SK-N-SH treated with all-trans-retinoic acid at 6 μM for 48 hours (cell line): Measurements from ENCODE around the gene TRPM1.

Source experiments
- ATAC-seq: fragments of 200-7000 bp; cut with Tn5 transposase; 3 replicates; pipeline ENCODE4 v1.9.1; 2020; ENCODE audit warnings: mild to moderate bottlenecking, moderate library complexity
- ARNTL ChIP-seq: fragments of 450-650 bp; formaldehyde crosslinking; IDR thresholded peaks from 2 replicates; pipeline ENCODE4 v1.5.0; 2020; ENCODE audit warnings: low read depth, mild to moderate bottlenecking, moderate library complexity, borderline replicate concordance
- BACH2 ChIP-seq: fragments of 250-450 bp; sonication (Bioruptor Pico); IDR thresholded peaks from 2 replicates; pipeline ENCODE4 v1.9.0; 2021; ENCODE audit warnings: mild to moderate bottlenecking, borderline replicate concordance
- CSDC2 ChIP-seq: fragments of 250-450 bp; sonication (Bioruptor Pico); IDR thresholded peaks from 2 replicates; pipeline ENCODE4 v1.5.0; 2020; ENCODE audit warnings: mild to moderate bottlenecking, moderate library complexity
- CSRNP3 ChIP-seq: fragments of 250-450 bp; sonication (Bioruptor Pico); IDR thresholded peaks from 2 replicates; pipeline ENCODE4 v1.5.1; 2021; ENCODE audit warnings: mild to moderate bottlenecking, moderate library complexity
- GLIS3 ChIP-seq: fragments of 250-450 bp; sonication (Bioruptor Pico); IDR thresholded peaks from 2 replicates; pipeline ENCODE4 v1.5.0; 2020; ENCODE audit warnings: mild to moderate bottlenecking, moderate library complexity
- ISL1 ChIP-seq: fragments of 250-450 bp; sonication (Bioruptor Pico); IDR thresholded peaks from 2 replicates; pipeline ENCODE4 v2.1.2; 2022; ENCODE audit warnings: mild to moderate bottlenecking, moderate library complexity
- OSR1 ChIP-seq: fragments of 250-450 bp; sonication (Bioruptor Pico); IDR thresholded peaks from 2 replicates; pipeline ENCODE4 v1.8.0; 2022; ENCODE audit warnings: moderate library complexity, mild to moderate bottlenecking, inconsistent platforms
- PATZ1 ChIP-seq: fragments of 250-450 bp; sonication (Bioruptor Pico); IDR thresholded peaks from 2 replicates; pipeline ENCODE4 v1.8.0; 2020; ENCODE audit warnings: mild to moderate bottlenecking, moderate library complexity, borderline replicate concordance
- PPARA ChIP-seq: fragments of 250-450 bp; sonication (Bioruptor Pico); IDR thresholded peaks from 2 replicates; pipeline ENCODE4 v1.5.0; 2020; ENCODE audit warnings: mild to moderate bottlenecking, borderline replicate concordance
- SNAI2 ChIP-seq: fragments of 250-450 bp; sonication (Bioruptor Pico); IDR thresholded peaks from 2 replicates; pipeline ENCODE4 v1.5.0; 2020; ENCODE audit warnings: mild to moderate bottlenecking, moderate library complexity
- TCF4 ChIP-seq: fragments of 250-450 bp; sonication (Bioruptor Pico); IDR thresholded peaks from 2 replicates; pipeline ENCODE4 v1.8.0; 2021; ENCODE audit warnings: mild to moderate bottlenecking, moderate library complexity, borderline replicate concordance
- TOX ChIP-seq: fragments of 250-450 bp; sonication (Bioruptor Pico); IDR thresholded peaks from 2 replicates; pipeline ENCODE4 v1.8.0; 2021; ENCODE audit warnings: mild to moderate bottlenecking, moderate library complexity, borderline replicate concordance
- TSHZ2 ChIP-seq: fragments of 250-450 bp; sonication (Bioruptor Pico); IDR thresholded peaks from 2 replicates; pipeline ENCODE4 v1.5.0; 2020; ENCODE audit warnings: mild to moderate bottlenecking, moderate library complexity
- ZC3H10 ChIP-seq: fragments of 250-450 bp; sonication (Bioruptor Pico); IDR thresholded peaks from 2 replicates; pipeline ENCODE4 v1.5.1; 2021; ENCODE audit warnings: mild to moderate bottlenecking, moderate library complexity
- ZFP3 ChIP-seq: fragments of 250-450 bp; sonication (Bioruptor Pico); IDR thresholded peaks from 2 replicates; pipeline ENCODE4 v1.5.0; 2020; ENCODE audit warnings: mild to moderate bottlenecking, moderate library complexity
- ZFP30 ChIP-seq: fragments of 450-650 bp; formaldehyde crosslinking; IDR thresholded peaks from 2 replicates; pipeline ENCODE4 v1.5.0; 2022; ENCODE audit warnings: mild to moderate bottlenecking, moderate library complexity
- ZNF565 ChIP-seq: fragments of 450-650 bp; formaldehyde crosslinking; conservative IDR thresholded peaks from 2 replicates; pipeline ENCODE4 v1.5.0; 2020; ENCODE audit warnings: low read depth, mild to moderate bottlenecking, moderate library complexity
- ZNF70 ChIP-seq: fragments of 450-650 bp; formaldehyde crosslinking; IDR thresholded peaks from 2 replicates; pipeline ENCODE4 v1.5.0; 2020; ENCODE audit warnings: mild to moderate bottlenecking, moderate library complexity
- TF ChIP-seq, protein P1 (sequence below): fragments of 250-450 bp; sonication (Bioruptor Pico); IDR thresholded peaks from 2 replicates; pipeline ENCODE4 v1.5.1; 2020; ENCODE audit warnings: low read depth, mild to moderate bottlenecking, moderate library complexity
- TF ChIP-seq, protein P2 (sequence below): fragments of 250-450 bp; sonication (Bioruptor Pico); IDR thresholded peaks from 2 replicates; pipeline ENCODE4 v1.8.0; 2021; ENCODE audit warnings: low read depth, mild to moderate bottlenecking, moderate library complexity, borderline replicate concordance

TRPM1 gene

GRCh38 chr15:31069360-31070000 is 32.0 kb downstream of the TRPM1 start:
- no peak for TF ChIP-seq SNAI2
- TF ChIP-seq OSR1 (CRISPR knock-in tag) = no peak
- TF ChIP-seq, protein P1, sequence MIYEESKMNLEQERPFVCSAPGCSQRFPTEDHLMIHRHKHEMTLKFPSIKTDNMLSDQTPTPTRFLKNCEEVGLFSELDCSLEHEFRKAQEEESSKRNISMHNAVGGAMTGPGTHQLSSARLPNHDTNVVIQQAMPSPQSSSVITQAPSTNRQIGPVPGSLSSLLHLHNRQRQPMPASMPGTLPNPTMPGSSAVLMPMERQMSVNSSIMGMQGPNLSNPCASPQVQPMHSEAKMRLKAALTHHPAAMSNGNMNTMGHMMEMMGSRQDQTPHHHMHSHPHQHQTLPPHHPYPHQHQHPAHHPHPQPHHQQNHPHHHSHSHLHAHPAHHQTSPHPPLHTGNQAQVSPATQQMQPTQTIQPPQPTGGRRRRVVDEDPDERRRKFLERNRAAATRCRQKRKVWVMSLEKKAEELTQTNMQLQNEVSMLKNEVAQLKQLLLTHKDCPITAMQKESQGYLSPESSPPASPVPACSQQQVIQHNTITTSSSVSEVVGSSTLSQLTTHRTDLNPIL = no peak
- TF ChIP-seq ZFP3 (CRISPR knock-in tag) = no peak
- no peak for TF ChIP-seq GLIS3 (CRISPR knock-in tag)
- no peak for TF ChIP-seq CSDC2 (CRISPR knock-in tag)
- no peak for TF ChIP-seq TOX
- TF ChIP-seq TSHZ2 = no peak
- no peak for TF ChIP-seq TCF4 (CRISPR knock-in tag)
- TF ChIP-seq PPARA (CRISPR knock-in tag) = no peak
- no peak for TF ChIP-seq ZC3H10 (CRISPR knock-in tag)
- TF ChIP-seq ZNF70 (CRISPR knock-in tag) = no peak
- TF ChIP-seq ARNTL = no peak
- no peak for TF ChIP-seq ZNF565 (CRISPR knock-in tag)
- TF ChIP-seq PATZ1 (CRISPR knock-in tag) = no peak
- no peak for TF ChIP-seq ISL1
- ATAC-seq = no peak

DNA sequence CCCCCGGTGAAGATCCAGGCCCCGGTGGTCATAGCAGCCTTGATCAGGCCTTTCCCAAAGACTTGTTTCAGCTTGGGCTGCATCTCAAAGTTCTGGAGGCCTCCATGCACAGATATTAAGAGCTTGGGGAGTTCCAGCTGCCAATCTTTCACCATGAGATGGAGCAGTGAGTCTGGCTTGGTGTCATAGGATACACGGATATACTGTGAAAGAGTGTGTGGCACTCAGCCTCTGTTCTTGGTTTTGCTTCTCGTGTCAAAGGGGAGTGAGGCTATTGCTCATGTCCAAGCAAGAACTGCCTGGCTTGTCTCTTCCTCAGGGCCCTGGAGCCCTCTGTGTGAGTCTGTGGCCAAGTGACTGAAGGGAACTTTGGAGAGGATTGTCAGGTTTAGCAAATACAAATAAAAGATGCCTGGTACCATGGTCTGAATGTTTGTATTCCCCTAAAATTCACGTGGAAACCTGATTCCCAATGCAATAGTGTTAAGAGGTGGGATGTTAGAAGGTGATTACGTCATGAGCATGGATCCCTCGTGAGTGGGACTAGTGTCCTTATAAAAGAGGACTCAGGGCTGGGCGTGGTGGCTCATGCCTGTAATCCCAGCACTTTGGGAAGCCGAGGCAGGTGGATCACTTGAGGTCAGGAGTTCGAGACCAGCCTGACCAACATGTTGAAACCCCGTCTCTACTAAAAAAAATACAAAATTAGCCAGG is 33.5 kb downstream of the TRPM1 start:
- no peak for TF ChIP-seq TCF4 (CRISPR knock-in tag)
- no peak for TF ChIP-seq ZNF565 (CRISPR knock-in tag)
- no peak for TF ChIP-seq ARNTL
- TF ChIP-seq ISL1 = no peak
- no peak for TF ChIP-seq GLIS3 (CRISPR knock-in tag)
- no peak for TF ChIP-seq BACH2
- TF ChIP-seq ZC3H10 (CRISPR knock-in tag) = no peak
- ATAC-seq = no peak

DNA sequence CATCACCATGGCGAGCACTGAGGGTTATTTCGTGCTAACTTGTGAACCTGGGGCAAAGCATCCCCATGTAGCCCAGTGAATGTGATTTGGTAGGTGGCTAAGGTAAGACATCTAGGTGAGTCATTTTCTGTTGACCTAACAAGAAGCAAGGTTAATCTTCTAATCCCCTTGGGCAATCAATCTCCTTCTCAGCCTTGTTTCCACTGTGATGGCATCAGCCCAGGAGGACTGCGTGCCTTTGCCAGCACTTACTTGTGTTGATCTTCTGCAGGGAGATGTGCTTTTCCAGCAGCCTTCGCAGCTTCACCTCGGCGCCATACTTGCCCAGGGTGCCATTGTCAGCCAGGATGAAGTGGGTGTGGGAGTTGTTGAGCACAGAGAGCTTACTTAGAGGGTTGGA is 35.7 kb downstream of the TRPM1 start:
- TF ChIP-seq ZFP30 (no peak), CSRNP3 (CRISPR knock-in tag) (no peak), ZNF565 (CRISPR knock-in tag) (no peak)
- TF ChIP-seq, protein P2, sequence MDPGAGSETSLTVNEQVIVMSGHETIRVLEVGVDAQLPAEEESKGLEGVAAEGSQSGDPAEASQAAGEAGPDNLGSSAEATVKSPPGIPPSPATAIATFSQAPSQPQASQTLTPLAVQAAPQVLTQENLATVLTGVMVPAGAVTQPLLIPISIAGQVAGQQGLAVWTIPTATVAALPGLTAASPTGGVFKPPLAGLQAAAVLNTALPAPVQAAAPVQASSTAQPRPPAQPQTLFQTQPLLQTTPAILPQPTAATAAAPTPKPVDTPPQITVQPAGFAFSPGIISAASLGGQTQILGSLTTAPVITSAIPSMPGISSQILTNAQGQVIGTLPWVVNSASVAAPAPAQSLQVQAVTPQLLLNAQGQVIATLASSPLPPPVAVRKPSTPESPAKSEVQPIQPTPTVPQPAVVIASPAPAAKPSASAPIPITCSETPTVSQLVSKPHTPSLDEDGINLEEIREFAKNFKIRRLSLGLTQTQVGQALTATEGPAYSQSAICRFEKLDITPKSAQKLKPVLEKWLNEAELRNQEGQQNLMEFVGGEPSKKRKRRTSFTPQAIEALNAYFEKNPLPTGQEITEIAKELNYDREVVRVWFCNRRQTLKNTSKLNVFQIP (CRISPR knock-in tag) = no peak
- ATAC-seq = no peak
